HUDEP-2 (cell line): ENCODE results near the gene EIF2AK2.

Experiments used
- DNase-seq, 76 experiments: peaks; one replicate each; lab custom pipeline; 2025; ENCODE audit not compliant: unreplicated experiment in 76 of 76; lab: John Stamatoyannopoulos, UW

Gene EIF2AK2

GRCh38 chr2:37105150-37105549 lies 51.6 kb downstream of the EIF2AK2 start:
- DNase-seq: no peak

- DNase-seq: no peak
Measured at GRCh38 chr2:37104178-37104577, 52.6 kb downstream of the EIF2AK2 start.

- no peak for DNase-seq
Measured at GRCh38 chr2:37102588-37102987, 54.2 kb downstream of the EIF2AK2 start.

GRCh38 chr2:37100054-37100453 lies 56.7 kb downstream of the EIF2AK2 start:
- no peak for DNase-seq

GRCh38 chr2:37098416-37099118 lies 58.2 kb downstream of the EIF2AK2 start:
- no peak for DNase-seq

- DNase-seq: no peak
Measured at GRCh38 chr2:37096568-37096967, 60.2 kb downstream of the EIF2AK2 start.

GRCh38 chr2:37091873-37092272 lies 64.9 kb downstream of the EIF2AK2 start:
- no peak for DNase-seq

- DNase-seq: no peak
Measured at GRCh38 chr2:37090019-37090477, 66.7 kb downstream of the EIF2AK2 start.

GRCh38 chr2:37085731-37086147 lies 71.0 kb downstream of the EIF2AK2 start:
- DNase-seq: peak in 8 of 76 experiments; percentile 1 to 19 (median 2)

GRCh38 chr2:37084797-37085196 lies 72.0 kb downstream of the EIF2AK2 start:
- no peak for DNase-seq

- DNase-seq: peak; percentile 19 to 95 (median 85)
Measured at GRCh38 chr2:37083873-37084794, 72.6 kb downstream of the EIF2AK2 start, which contains the start of the genes GPATCH11 and HEATR5B. GPATCH11 (plus strand) TSS chr2:37084518; CDS start chr2:37088382, 3,864 bp downstream. HEATR5B (minus strand) TSS chr2:37084372; CDS start chr2:37083414, 958 bp downstream.

- DNase-seq: no peak
Measured at GRCh38 chr2:37080689-37081088, 76.1 kb downstream of the EIF2AK2 start.

GRCh38 chr2:37080266-37080665 lies 76.5 kb downstream of the EIF2AK2 start:
- DNase-seq: no peak

GRCh38 chr2:37070931-37071330 lies 85.8 kb downstream of the EIF2AK2 start:
- DNase-seq: no peak

- no peak for DNase-seq
Measured at GRCh38 chr2:37068686-37069085, 88.1 kb downstream of the EIF2AK2 start.

GRCh38 chr2:37061776-37062175 lies 95.0 kb downstream of the EIF2AK2 start:
- no peak for DNase-seq

- no peak for DNase-seq
Measured at GRCh38 chr2:37061013-37061711, 95.6 kb downstream of the EIF2AK2 start.

GRCh38 chr2:37060446-37060845 lies 96.3 kb downstream of the EIF2AK2 start:
- no peak for DNase-seq

- DNase-seq: peak in 1 of 76 experiments; percentile 6
Measured at GRCh38 chr2:37059841-37060240, 96.9 kb downstream of the EIF2AK2 start.

GRCh38 chr2:37052600-37053332 lies 104.0 kb downstream of the EIF2AK2 start:
- no peak for DNase-seq
